Adrenal gland (tissue), 12 donors: ENCODE data around the gene RTF2. TPM values are rescaled to one million over a fixed set of nuclear protein-coding genes. Genes with fewer than 3 reads are reported as not detected.

Experiments used
- DNase-seq, 7 donors: peaks; one replicate each; pipeline ENCODE4 v3.0.0-alpha.2; 2019 to 2020
- H3K27ac ChIP-seq, 5 donors: fragments of 200-600 bp; sonication (generic) in 4 of 5; 1 replicate in 3 of 5; 2 replicates in 2 of 5; pipeline versions ENCODE4 v1.5.1 to v1.8.0; 2016 to 2020; ENCODE audit warnings: mild to moderate bottlenecking in 1 of 5
- H3K27me3 ChIP-seq: fragments of 200-600 bp; 2 replicates; pipeline ENCODE4 v1.8.0; 2021
- H3K36me3 ChIP-seq, 2 donors: fragments of 200-600 bp; replicated peaks in 1 of 2; 1 replicate in 1 of 2; 2 replicates in 1 of 2; pipeline versions ENCODE4 v1.5.1 to v1.8.0; 2018 to 2022
- H3K4me1 ChIP-seq, 2 donors: fragments of 200-600 bp; replicated peaks in 1 of 2; 1 replicate in 1 of 2; 2 replicates in 1 of 2; pipeline versions ENCODE4 v1.5.1 to v1.8.0; 2018 to 2021
- H3K4me3 ChIP-seq, 4 donors: fragments of 200-600 bp; sonication (generic) in 3 of 4; one replicate each; pipeline ENCODE4 v1.5.1; 2016 to 2018
- H3K9me3 ChIP-seq, 3 donors: fragments of 200-600 bp; sonication (generic) in 1 of 3; replicated peaks in 1 of 3; 1 replicate in 2 of 3; 2 replicates in 1 of 3; pipeline versions ENCODE4 v1.5.1 to v1.8.0; 2016 to 2021
- POLR2A ChIP-seq, 2 donors: fragments of 450-650 bp; IDR thresholded peaks; one replicate each; pipeline ENCODE4 v1.6.1; 2017; ENCODE audit warnings: antibody characterized with exemption in 2 of 2, mild to moderate bottlenecking in 2 of 2, moderate library complexity in 1 of 2
- WGBS, 4 donors: extraction: QIAGEN DNeasy Blood & Tissue Kit in 2 of 4; methylation state at CpG; one replicate each; pipeline versions ENCODE4 v1.1.5 to v1.1.7; 2013 to 2017; 5-methylcytosine and 5-hydroxymethylcytosine counted together
- intact Hi-C, 2 donors: fragments of 100-400 bp; cut with DNase I; formaldehyde crosslinking; loops; one replicate each; pipeline versions ENCODE4 v1.14.1 to v1.15.0; 2022 to 2023
- polyA plus RNA-seq, 3 donors: library from polyadenylated mRNA; stranded (reverse); fragments of 200-250 nt in 2 of 3; fragments of 350-450 nt in 1 of 3; fragmentation: Illumina TruSeq in 1 of 3; extraction: RNeasy Lipid Tissue Mini Kit (QIAGEN cat#74804) in 1 of 3; gene quantifications; one replicate each; pipeline ENCODE4 v1.2.3, GENCODE V29; 2013 to 2014
- total RNA-seq, 9 donors: library from RNA; depleted of rRNA in 4 of 9; stranded (reverse); fragments of >200 nt in 4 of 9; fragments of 120-200 nt in 1 of 9; fragmentation: NEBNext Ultra II Directional in 1 of 9; extraction: Animal tissue kit (Norgen Biotek cat#: 25700) in 1 of 9; gene quantifications; one replicate each; pipeline versions ENCODE4 v1.1.0 to v1.2.4, GENCODE V29; 2013 to 2023
- TF ChIP-seq, protein P1 (sequence below), 6 experiments: fragments of 450-650 bp in 4 of 6; fragments of 200-600 bp in 2 of 6; sonication (generic) in 1 of 6; IDR thresholded peaks; 1 replicate in 5 of 6; 2 replicates in 1 of 6; pipeline versions ENCODE4 v1.5.1 to v1.8.0; 2016 to 2021; ENCODE audit warnings: antibody characterized with exemption in 6 of 6, mild to moderate bottlenecking in 2 of 6, moderate library complexity in 1 of 6
- donor health status: healthy with polysubstance abuse.
- donor health status: Bipolar disorder and iron deficiency.
- donor health status: DM: yes; HTN: yes; CAD: no.
- donor health status: DM: no; HTN: no; CAD: no.
- donor health status: DM: no; HTN: no; CAD: no.
- donor health status: DM: yes; HTN: yes; CAD: no.

Gene RTF2
- total and polyA plus RNA-seq, 12 donors, result 48.8 to 156 (median 92.8) TPM

DNA sequence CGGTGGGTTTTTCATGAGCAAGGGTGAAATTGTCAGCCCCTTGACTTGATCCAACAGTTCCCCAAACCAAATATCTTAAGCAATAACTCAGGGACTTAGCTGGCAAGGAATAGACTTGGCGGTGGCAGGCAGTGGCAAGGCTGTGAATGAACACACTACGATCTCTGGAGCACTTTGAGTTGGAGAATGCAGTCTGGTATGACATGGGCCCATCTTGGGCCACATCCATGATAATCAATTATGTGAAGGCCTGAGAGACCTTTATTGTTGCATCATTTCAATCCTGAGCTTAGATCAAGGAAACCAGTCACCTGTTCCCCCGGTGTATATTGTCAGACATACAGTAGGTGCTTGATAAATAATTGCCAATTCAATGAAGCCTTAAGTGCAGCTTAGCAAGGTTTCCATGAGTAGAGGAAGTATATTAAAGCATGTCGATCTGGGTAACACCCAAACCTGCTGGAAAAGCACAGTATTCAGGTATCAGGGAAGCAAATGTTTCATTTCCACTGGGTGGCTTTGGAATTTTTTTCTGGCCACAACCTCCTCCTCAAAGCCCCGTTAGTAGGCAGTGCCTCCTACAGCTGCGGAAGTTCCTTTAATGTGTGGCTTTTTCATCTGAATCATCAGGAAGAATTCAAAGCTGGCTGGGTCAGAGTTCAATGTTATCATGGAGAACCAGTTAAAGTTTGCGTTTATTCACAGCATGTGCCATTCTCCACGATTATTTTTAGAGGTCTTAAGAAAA lies 46.2 kb upstream of the RTF2 start:
- DNase-seq, result peak in 2 of 7 donors; percentile 15 to 29
- Histone ChIP-seq H3K4me3 (no peak overlapping the region), H3K27ac (peak overlapping the region in 1 of 5 donors; percentile 18), H3K9me3 (no peaks in the 10 kb centered on the region), H3K27me3 (no peaks in the 10 kb centered on the region), H3K4me1 (peaks cover 0 to 4% of the 10 kb centered on the region in 2 donors), H3K36me3 (no peaks in the 10 kb centered on the region)
- intact Hi-C loops, result no loop called here
- TF ChIP-seq POLR2A (IDR thresholded peaks at IDR 0.05), result no peak
- TF ChIP-seq, protein P1, sequence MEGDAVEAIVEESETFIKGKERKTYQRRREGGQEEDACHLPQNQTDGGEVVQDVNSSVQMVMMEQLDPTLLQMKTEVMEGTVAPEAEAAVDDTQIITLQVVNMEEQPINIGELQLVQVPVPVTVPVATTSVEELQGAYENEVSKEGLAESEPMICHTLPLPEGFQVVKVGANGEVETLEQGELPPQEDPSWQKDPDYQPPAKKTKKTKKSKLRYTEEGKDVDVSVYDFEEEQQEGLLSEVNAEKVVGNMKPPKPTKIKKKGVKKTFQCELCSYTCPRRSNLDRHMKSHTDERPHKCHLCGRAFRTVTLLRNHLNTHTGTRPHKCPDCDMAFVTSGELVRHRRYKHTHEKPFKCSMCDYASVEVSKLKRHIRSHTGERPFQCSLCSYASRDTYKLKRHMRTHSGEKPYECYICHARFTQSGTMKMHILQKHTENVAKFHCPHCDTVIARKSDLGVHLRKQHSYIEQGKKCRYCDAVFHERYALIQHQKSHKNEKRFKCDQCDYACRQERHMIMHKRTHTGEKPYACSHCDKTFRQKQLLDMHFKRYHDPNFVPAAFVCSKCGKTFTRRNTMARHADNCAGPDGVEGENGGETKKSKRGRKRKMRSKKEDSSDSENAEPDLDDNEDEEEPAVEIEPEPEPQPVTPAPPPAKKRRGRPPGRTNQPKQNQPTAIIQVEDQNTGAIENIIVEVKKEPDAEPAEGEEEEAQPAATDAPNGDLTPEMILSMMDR (IDR thresholded peaks at IDR 0.05), result no peak
- 43 to 46% (median 45%) methylated on average over 9 of the region's 9 CpGs for WGBS, 4 donors

DNA sequence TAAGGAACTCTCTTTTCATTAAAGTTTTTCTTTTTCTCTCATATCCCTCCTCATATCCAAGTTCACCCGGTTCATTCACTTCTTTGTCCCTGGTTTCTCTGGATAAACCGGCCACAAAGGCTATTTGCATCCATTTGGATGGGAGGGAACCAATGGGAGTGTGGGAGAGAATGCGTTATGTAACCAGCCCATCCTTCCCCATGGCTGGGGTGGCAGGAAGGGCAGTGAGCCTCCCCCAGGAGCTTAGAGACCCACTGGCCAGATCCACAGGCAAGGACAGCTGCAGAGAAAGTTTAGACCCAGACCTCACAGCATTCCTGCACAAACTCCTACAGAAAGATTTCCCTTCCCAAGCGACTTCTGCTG lies 45.6 kb upstream of the RTF2 start:
- intact Hi-C loops, result no loop called here
- peak in 2 of 7 donors; percentile 10 to 36 for DNase-seq
- Histone ChIP-seq H3K4me1 (peaks cover 0 to 4% of the 10 kb centered on the region in 2 donors), H3K27ac (peak overlapping the region in 1 of 5 donors; percentile 42), H3K9me3 (no peaks in the 10 kb centered on the region), H3K4me3 (no peak overlapping the region), H3K27me3 (no peaks in the 10 kb centered on the region), H3K36me3 (no peaks in the 10 kb centered on the region)
- WGBS, 4 donors, result 54 to 73% (median 63%) methylated on average over 4 of the region's 4 CpGs
- TF ChIP-seq, protein P1 (IDR thresholded peaks at IDR 0.05), result no peak
- no peak for TF ChIP-seq POLR2A (IDR thresholded peaks at IDR 0.05)

DNA sequence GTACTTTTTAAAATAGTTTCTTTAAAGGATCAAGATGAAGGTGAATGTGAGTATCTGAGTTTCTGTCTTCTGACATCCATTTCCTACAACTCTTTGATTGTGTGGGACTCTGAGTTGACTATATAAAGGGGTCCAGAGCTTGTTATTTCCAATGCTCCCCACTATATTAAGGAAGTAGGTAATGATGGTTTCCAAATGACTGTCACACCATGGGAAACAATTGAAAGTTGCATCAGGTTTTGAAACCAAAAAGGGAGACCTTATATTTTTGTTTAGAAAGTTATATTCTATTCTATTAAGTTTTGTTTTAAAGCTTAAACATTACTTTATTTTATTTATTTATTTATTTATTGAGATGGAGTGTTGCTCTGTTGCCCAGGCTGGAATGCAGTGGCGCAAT lies 45.2 kb upstream of the RTF2 start:
- TF ChIP-seq POLR2A (IDR thresholded peaks at IDR 0.05), result no peak
- TF ChIP-seq, protein P1 (IDR thresholded peaks at IDR 0.05), result no peak
- no peak overlapping the region for H3K4me3 ChIP-seq
- 88 to 100% (median 100%) methylated on average over 1 of the region's 1 CpG for WGBS, 4 donors
- H3K4me1 ChIP-seq, result peaks cover 0 to 4% of the 10 kb centered on the region in 2 donors
- H3K27ac ChIP-seq, result peak overlapping the region in 1 of 5 donors; percentile 42
- H3K36me3 ChIP-seq, result no peaks in the 10 kb centered on the region
- intact Hi-C loops, result no loop called here
- no peaks in the 10 kb centered on the region for H3K27me3 ChIP-seq
- no peaks in the 10 kb centered on the region for H3K9me3 ChIP-seq
- DNase-seq, result no peak

DNA sequence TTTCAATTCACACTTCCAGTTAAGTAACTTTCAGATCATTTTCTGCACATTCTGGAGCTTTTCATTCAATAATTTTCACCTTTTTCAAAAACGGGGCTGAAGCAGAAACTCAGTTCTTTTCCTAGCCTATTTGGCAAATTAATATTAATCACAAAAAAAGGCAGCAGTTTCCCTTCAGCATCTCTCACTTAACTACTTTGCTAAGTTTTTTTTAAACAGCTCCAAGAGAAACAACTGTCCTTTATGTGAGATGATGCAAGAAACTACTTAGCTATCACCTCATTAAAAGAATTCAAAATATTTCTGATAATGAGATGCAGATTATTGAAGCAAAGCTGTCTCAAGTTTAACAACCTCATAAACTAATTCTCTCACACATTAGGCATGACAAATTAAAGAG lies 44.5 kb upstream of the RTF2 start:
- intact Hi-C loops, result no loop called here
- Histone ChIP-seq H3K27ac (no peak overlapping the region), H3K27me3 (no peaks in the 10 kb centered on the region), H3K4me3 (no peak overlapping the region), H3K36me3 (no peaks in the 10 kb centered on the region), H3K4me1 (peaks cover 0 to 4% of the 10 kb centered on the region in 2 donors), H3K9me3 (no peaks in the 10 kb centered on the region)
- TF ChIP-seq, protein P1 (IDR thresholded peaks at IDR 0.05), result no peak
- no peak for TF ChIP-seq POLR2A (IDR thresholded peaks at IDR 0.05)
- WGBS, 4 donors, result 31 to 49% (median 40%) methylated on average over 1 of the region's 1 CpG
- no peak for DNase-seq
